H7 (cell line): ENCODE data around the gene CHCHD6. TPM values are rescaled to one million over a fixed set of nuclear protein-coding genes. Genes with fewer than 3 reads are reported as not detected.

Experiments
- DNase-seq: peaks from one replicate; pipeline ENCODE4 v3.0.0; 2012
- H3K27me3 ChIP-seq: 2 replicates; pipeline ENCODE4 v1.6.0; 2011; ENCODE audit warnings: mild to moderate bottlenecking, low read length; ENCODE audit not compliant: control insufficient read depth, insufficient read depth
- H3K36me3 ChIP-seq: replicated peaks from 2 replicates; pipeline ENCODE4 v1.5.1; 2011; ENCODE audit warnings: low read length; ENCODE audit not compliant: control insufficient read depth, insufficient read depth
- H3K4me3 ChIP-seq: 2 replicates; pipeline ENCODE4 v1.5.1; 2011; ENCODE audit warnings: low read depth, mild to moderate bottlenecking, control low read depth, low read length, moderate library complexity; ENCODE audit not compliant: insufficient read depth
- total RNA-seq: library from RNA; depleted of rRNA; stranded (reverse); fragments of >200 nt; shearing (Covaris generic); gene quantifications from 2 replicates; pipeline ENCODE4 v1.2.3, GENCODE V29; 2014

Gene CHCHD6
- total RNA-seq, 1 experiment from 2014 or later = 19.5 TPM

DNA sequence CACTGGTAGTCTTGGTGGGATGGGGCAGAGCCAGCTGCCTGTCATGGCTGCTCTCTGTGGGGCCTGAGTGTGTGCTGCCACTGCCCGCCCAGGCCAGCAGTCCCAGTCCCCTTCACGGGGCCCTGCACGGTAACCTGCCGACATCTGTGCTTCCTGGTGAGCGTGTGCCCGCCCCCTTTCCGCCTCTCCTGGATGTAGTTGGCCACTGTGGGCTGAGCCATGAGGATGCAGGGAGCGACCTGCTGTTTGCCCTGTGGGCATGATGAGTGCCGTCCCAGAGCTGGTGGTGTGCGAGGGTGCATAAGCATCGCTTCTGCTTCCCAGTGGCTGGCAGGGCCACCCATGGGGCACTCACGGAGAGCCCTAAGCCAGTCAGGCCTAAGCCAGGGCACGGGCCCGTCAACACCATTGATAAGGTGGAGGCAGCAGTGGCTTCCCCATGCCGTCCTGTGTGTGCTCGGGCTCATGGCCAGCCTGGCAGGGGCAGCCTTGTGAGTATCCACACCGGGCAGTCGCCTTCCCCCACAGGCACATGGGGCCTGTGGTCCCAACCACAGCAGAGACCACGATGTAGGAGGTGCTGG lies 293.5 kb downstream of the CHCHD6 start:
- H3K36me3 ChIP-seq = no peaks in the 10 kb centered on the region; the same call in none of the 2 replicates
- H3K27me3 ChIP-seq = no peaks in the 10 kb centered on the region
- DNase-seq = no peak
- H3K4me3 ChIP-seq = no peak overlapping the region

DNA sequence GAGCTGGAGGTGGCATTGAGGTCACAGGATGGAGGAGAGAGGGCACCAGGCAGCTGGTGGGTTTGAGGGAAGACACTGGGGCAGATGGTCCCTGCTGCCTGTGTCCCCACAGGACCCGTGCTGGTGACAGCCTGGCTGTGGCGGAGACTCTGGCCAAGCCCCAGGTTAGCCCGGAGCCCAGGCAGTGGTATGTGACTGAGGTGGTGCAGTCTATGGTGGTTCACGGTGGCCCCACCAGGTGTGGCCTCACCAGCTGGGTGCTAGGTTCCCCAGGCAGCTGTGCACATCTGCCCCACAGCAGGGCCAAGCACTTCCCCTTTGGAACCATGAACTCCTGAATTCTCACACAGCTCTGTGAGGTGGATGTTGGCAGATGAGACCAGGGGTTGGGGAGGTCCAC lies 294.3 kb downstream of the CHCHD6 start:
- Histone ChIP-seq H3K36me3 (no peaks in the 10 kb centered on the region; the same call in none of the 2 replicates), H3K27me3 (no peaks in the 10 kb centered on the region), H3K4me3 (no peak overlapping the region)
- DNase-seq = no peak

GRCh38 chr3:126998728-126999127 lies 294.7 kb downstream of the CHCHD6 start:
- Histone ChIP-seq H3K4me3 (no peak overlapping the region), H3K27me3 (no peaks in the 10 kb centered on the region), H3K36me3 (peaks cover 1% of the 10 kb centered on the region)
- no peak for DNase-seq

- Histone ChIP-seq H3K36me3 (peaks cover 1% of the 10 kb centered on the region), H3K27me3 (no peaks in the 10 kb centered on the region), H3K4me3 (no peak overlapping the region)
- DNase-seq = no peak
Measured at GRCh38 chr3:126999383-126999782, 295.3 kb downstream of the CHCHD6 start.

GRCh38 chr3:127000119-127000518 lies 296.1 kb downstream of the CHCHD6 start:
- Histone ChIP-seq H3K36me3 (peaks cover 1% of the 10 kb centered on the region), H3K4me3 (no peak overlapping the region), H3K27me3 (no peaks in the 10 kb centered on the region)
- DNase-seq = no peak

- Histone ChIP-seq H3K36me3 (peaks cover 2% of the 10 kb centered on the region), H3K4me3 (no peak overlapping the region), H3K27me3 (no peaks in the 10 kb centered on the region)
- no peak for DNase-seq
Measured at GRCh38 chr3:127000761-127001160, 296.7 kb downstream of the CHCHD6 start.

DNA sequence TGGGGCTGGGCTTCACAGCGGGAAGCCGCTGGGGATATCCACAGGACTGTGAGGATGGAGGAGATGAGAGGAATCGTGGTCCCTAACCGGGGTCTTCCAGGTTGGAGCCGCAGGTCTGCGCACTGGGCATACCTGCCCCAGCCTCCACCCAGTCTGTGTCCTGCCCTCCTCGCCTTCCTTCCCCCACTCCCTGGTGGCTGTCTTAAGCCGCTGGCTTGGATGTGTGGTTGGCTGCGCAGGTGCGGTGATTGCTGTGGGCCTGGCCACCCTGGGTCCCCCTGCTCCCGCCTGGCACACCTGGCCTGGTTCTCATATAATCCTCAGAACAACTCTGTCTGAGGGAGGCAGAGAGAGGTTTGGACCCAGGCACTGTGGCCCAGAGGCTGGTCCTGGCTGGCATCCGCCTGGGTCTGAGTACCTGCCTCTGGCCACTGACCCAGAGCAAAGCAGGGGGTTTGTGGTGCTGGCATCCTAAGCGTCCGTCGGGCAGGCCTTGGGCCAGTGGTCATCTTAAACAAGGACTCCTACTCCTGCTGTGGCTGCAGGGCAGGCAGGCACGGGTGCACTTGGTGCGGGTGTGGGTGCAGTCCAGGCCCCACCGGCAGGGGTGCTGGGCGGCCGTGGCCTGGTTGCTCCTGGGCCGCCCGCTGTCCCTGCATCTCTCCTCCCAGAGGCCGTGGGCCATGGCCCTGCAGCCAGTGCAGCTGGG lies 297.6 kb downstream of the CHCHD6 start:
- Histone ChIP-seq H3K27me3 (no peaks in the 10 kb centered on the region), H3K4me3 (no peak overlapping the region)
- peak; percentile 78 for DNase-seq

DNA sequence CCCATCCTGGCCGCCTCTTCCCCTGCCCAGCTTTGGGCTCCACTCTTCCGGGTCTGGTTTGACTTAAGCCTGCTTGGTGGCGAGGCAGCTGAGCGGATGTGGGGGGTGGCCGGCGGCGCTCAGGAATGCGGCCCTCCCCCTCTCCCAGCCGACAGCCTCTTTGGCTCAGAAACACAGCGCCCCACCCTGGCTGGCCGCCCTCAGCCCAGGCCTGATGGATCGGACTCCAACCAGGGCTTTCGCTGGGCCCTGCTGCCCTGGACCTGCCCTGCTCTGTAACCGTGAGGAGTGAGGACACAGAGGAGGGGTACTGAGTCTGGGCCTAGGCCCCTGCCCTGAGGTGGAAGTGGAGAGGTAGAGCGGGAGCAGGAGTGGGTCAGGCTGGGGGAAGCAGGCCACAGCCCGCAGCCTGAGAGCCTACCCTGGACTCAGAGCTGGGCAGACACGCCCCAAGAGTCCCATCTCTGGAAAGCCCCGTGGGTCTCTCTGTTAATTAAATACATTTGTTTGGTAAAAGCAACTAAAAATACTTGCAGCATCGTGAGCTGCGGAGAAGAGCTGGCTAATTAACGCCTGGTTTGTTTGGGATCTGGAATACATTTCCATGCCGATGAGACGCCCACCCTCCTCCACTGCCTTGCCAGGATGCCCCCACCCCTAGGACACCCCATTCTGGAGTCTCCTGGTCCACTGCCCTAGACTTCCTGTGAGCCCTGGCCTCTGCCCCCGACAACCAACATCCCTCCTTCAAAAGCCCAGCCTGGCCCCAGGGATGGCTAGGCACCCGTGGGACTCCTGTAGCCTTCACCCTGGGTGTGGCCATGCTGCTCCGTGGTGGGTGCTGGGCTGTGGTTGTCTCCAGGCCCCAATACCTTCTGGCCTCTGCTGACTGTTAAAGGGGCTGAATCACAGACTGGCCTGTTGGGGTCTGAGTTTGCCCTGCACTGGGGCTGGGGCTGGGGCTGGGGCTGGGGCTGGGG lies 298.4 kb downstream of the CHCHD6 start:
- Histone ChIP-seq H3K27me3 (no peaks in the 10 kb centered on the region), H3K4me3 (no peak overlapping the region), H3K36me3 (peaks cover 4% of the 10 kb centered on the region)
- DNase-seq = peak; percentile 99

More for the DNA sequence above, 297.6 kb downstream of the CHCHD6 start:
- peaks cover 4% of the 10 kb centered on the region for H3K36me3 ChIP-seq

DNA sequence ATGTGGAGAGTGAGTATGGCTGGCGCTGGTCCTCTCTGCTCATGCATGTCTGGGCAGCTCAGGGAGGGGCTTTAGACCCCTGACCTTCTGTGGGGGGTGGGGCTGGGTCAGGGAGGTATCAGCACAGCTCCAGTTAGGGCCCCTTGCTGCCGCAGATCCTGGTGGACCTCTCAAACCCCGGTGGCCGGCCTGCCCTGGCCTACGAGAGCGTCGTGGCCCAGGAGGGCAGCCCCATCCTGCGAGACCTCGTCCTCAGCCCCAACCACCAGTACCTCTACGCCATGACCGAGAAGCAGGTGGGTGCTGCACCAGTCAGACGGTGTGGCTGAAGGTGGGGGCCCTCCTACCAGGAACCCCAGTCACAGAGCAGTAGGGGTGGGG lies 299.1 kb downstream of the CHCHD6 start:
- no peak overlapping the region for H3K4me3 ChIP-seq
- no peak for DNase-seq
- no peaks in the 10 kb centered on the region for H3K27me3 ChIP-seq
- peaks cover 4% of the 10 kb centered on the region for H3K36me3 ChIP-seq

DNA sequence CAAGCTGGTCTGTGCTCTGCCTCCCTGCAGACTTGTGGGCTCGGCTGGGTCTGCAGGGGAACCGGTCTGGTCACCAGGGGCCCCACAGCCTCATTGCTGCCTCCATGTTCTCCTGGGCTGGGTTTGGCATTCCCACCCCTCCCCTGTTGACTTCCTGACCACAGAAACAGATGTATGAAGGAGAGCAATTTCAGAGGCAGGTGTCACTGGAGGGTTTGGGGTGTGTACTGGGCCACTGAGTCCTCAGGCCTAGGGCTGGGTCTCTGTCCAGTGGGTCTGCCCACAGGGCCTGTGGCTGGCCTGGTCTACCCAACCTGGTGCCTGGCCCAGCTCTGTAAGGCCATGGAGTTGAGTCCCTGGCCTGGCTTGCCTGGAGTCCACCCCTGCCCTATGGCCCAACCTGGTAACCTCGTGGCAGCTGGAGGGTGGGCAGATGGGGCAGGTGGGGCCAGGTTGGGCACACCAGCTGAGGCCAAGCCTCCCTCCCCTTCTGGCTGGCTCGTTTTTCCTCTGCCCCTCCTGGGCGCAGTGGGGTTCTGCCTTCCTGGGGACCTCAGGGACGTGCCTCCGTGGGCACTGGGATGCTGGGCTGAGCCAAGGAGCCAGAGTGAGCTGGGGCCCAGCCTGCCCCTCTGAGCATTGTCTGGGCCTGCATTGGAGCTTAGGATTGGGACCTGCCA lies 299.7 kb downstream of the CHCHD6 start:
- no peak for DNase-seq
- Histone ChIP-seq H3K27me3 (no peaks in the 10 kb centered on the region), H3K36me3 (peaks cover 4% of the 10 kb centered on the region), H3K4me3 (no peak overlapping the region)

DNA sequence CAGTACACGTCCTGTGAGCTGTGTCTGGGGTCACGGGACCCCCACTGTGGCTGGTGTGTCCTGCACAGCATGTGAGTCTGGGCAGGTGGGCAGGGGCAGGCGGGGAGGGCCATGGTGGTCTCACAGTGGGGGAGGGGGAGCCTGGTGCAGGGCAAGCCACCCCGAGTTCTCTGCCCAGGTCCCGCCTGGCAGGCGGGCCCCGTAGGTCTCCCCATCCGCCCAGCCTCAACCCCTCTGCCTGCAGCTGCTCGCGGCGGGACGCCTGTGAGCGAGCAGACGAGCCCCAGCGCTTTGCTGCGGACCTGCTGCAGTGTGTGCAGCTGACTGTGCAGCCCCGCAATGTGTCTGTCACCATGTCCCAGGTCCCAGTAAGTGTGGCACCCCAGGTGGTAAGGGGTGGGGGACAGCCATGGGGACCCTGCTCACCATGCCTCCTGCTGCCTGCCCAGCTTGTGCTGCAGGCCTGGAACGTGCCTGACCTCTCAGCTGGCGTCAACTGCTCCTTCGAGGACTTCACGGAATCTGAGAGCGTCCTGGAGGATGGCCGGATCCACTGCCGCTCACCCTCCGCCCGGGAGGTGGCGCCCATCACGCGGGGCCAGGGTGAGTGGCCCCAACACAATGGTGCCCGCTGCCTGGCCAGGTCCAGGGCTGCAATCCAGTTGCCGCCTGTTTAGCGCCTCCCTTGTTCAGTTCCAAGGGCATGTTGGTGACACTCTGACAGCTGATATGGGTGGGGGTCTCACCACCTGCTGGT lies 300.8 kb downstream of the CHCHD6 start:
- DNase-seq = peak; percentile 78
- Histone ChIP-seq H3K36me3 (peaks cover 4% of the 10 kb centered on the region), H3K27me3 (no peaks in the 10 kb centered on the region), H3K4me3 (no peak overlapping the region)

DNA sequence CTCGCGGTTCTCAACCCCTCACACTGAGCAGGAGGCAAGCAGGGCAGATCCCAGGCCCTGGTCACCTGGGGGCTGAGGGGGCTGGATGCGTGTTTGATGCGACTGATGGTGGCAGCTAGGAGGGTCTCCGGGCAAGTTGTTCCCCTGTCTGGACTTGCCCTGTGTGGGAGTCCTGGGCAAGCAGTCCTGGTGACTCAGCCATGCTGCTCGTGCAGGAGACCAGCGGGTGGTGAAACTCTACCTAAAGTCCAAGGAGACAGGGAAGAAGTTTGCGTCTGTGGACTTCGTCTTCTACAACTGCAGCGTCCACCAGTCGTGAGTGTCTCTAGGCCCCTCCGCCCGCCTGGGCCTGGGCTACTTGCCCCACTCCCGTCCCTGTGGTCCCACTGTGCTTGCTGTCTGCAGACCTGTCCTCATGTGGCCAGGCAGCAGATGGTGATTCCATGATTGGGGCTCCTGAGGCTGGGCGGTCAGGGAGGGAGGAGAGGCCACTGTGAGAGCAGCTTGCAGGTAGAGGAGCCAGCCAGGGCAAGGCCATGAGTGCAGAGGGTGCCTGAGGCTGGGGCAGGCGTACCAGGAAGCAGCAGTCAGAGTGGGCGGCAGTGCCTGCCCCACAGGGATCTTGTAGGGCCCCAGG lies 301.9 kb downstream of the CHCHD6 start:
- no peaks in the 10 kb centered on the region for H3K27me3 ChIP-seq
- no peak for DNase-seq
- peaks cover 4% of the 10 kb centered on the region for H3K36me3 ChIP-seq
- H3K4me3 ChIP-seq = no peak overlapping the region

DNA sequence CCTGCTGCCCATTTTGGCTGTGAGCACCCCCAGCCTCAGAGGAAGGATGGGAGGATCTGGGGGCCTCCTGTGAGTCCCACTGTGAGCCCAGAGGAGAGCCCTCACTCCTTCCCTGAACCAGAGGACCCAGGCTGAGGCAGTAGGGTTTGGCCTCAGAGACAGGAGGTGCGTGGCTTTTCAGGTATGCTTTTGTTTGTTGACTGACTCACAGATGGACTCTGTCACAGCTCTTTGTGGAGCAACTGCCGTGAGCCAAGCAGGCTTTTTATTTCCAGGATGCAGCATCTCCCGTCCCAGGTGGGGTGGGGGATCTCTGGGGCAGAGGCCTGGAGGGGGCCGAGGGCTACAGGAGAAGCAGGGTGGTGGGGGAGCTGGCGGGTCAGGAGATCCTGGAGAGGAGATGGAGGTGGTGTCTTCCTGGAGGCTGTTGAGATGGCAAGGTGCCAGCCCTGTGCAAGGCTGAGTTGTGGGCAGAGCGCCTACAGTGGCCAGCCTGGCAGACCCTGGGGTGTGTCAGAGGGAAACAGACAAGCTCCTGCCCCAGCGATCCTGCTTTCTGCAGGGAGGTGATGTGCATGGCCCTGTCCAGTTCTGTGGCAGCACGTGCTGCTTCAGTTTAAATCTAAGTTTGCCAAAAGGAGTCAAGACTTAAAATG lies 302.9 kb downstream of the CHCHD6 start:
- Histone ChIP-seq H3K27me3 (no peaks in the 10 kb centered on the region), H3K36me3 (peaks cover 4% of the 10 kb centered on the region), H3K4me3 (no peak overlapping the region)
- no peak for DNase-seq
